Lower leg skin (tissue), 3 donors: ENCODE results near the gene TOR2A.

Experiments used
- CTCF ChIP-seq, 3 donors: fragments of 450-650 bp; IDR thresholded peaks; one replicate each; pipeline ENCODE4 v1.5.1; 2016; ENCODE audit warnings: antibody characterized with exemption in 3 of 3, mild to moderate bottlenecking in 3 of 3, moderate library complexity in 2 of 3
- POLR2A ChIP-seq, 2 donors: fragments of 450-650 bp; IDR thresholded peaks; one replicate each; pipeline ENCODE4 v1.6.1; 2016 to 2017; ENCODE audit warnings: antibody characterized with exemption in 2 of 2, mild to moderate bottlenecking in 1 of 2, moderate library complexity in 1 of 2

GRCh38 chr9:127749090-127749787 lies 14.1 kb upstream of the TOR2A start:
- no peak for TF ChIP-seq CTCF (IDR thresholded peaks at IDR 0.05)
- no peak for TF ChIP-seq POLR2A (IDR thresholded peaks at IDR 0.05)
